ENCODE data around the gene OR5A1. TPM values are rescaled to one million over a fixed set of nuclear protein-coding genes. Genes with fewer than 3 reads are reported as not detected.

OR5A1 gene
- total and polyA plus RNA-seq, 2 donors (not counting 3 experiments of a cell fraction or from before 2014, with no cell fraction given): not detected

GRCh38 chr11:59480359-59480758, 44.1 kb downstream of the OR5A1 start:
- no peak for TF ChIP-seq POLR2A (IDR thresholded peaks at IDR 0.05; ENCODE audit: low read depth, low read length)
- TF ChIP-seq POLR2AphosphoS5 (IDR thresholded peaks at IDR 0.05; ENCODE audit: insufficient read depth, low read depth, low read length): no peak
- TF ChIP-seq GATA2 (IDR thresholded peaks at IDR 0.05; ENCODE audit: insufficient read depth, insufficient read length, low read depth, low read length): no peak
- H3K27me3 ChIP-seq (ENCODE audit: control insufficient read depth in 2 of 2, insufficient read depth in 2 of 2, low read length in 2 of 2): no peaks in the 10 kb centered on the region
- CTCF ChIA-PET: no interaction called here
- H3K36me3 ChIP-seq (ENCODE audit: control insufficient read depth in 2 of 2, extremely low read depth in 1 of 2, insufficient read depth in 2 of 2, low read length in 2 of 2): no peaks in the 10 kb centered on the region
- H3K9ac ChIP-seq (replicated peaks; ENCODE audit: extremely low read depth, insufficient read depth, low read length): no peak overlapping the region
- H3K4me1 ChIP-seq (ENCODE audit: control insufficient read depth, extremely low read depth, insufficient read depth, low read length): no peaks in the 10 kb centered on the region
- no peak for FAIRE-seq
- H3K79me2 ChIP-seq (ENCODE audit: control insufficient read depth, insufficient read depth, low read length): no peaks in the 10 kb centered on the region
- DNase-seq (ENCODE audit: low read depth, low spot score): no peak
- dilution Hi-C loops (cut with MboI; ENCODE audit: extremely low pct_ligation_motif_present, low sequenced_read_pairs) (no loop called here), intact Hi-C loops (cut with micrococcal nuclease) (no loop called here)
- H3K4me2 ChIP-seq (ENCODE audit: insufficient read depth, low read length): no peak overlapping the region
- BruUV-seq (replicated peaks): no TSS peak
- POLR2A ChIA-PET: no interaction called here
- no peak overlapping the region for H2AFZ ChIP-seq (ENCODE audit: low read depth, low read length)
- no peaks in the 10 kb centered on the region for H3K9me1 ChIP-seq (replicated peaks; ENCODE audit: control insufficient read depth, extremely low read depth, insufficient read depth, low read length)
- no peaks in the 10 kb centered on the region for H4K20me1 ChIP-seq (replicated peaks; ENCODE audit: control insufficient read depth, extremely low read depth, insufficient read depth, low read length)
- H3K27ac ChIP-seq (ENCODE audit: insufficient read depth, low read depth, low read length): no peak overlapping the region
- H3K9me3 ChIP-seq (replicated peaks; ENCODE audit: control insufficient read depth, insufficient read depth, low read length): no peaks in the 10 kb centered on the region
- no peak overlapping the region for H3K4me3 ChIP-seq (replicated peaks in 1 of 3; ENCODE audit: insufficient read depth in 1 of 3, low read depth in 1 of 3, low read length in 3 of 3)

Other genes starting within 250 kb of the OR5A1 start
- not detected in 2 replicates for gene MPEG1, start 223.5 kb upstream of the OR5A1 start, total RNA-seq
- not detected in 2 replicates for gene MPEG1, start 223.5 kb upstream of the OR5A1 start, polyA plus RNA-seq
- gene OR5AN1, start 77.6 kb upstream of the OR5A1 start, total RNA-seq: not detected in 2 replicates
- gene OR5AN1, start 77.6 kb upstream of the OR5A1 start, polyA plus RNA-seq: not detected in 2 replicates
- not detected in 2 replicates for gene OR5A2, start 10.1 kb upstream of the OR5A1 start, total RNA-seq
- gene OR5A2, start 10.1 kb upstream of the OR5A1 start, polyA plus RNA-seq: not detected in 2 replicates
- not detected in 2 replicates for gene OR4D6, start 20.5 kb downstream of the OR5A1 start, total RNA-seq
- gene OR4D6, start 20.5 kb downstream of the OR5A1 start, polyA plus RNA-seq: not detected in 2 replicates
- not detected in 2 replicates for gene OR4D10, start 36.8 kb downstream of the OR5A1 start, total RNA-seq
- gene OR4D10, start 36.8 kb downstream of the OR5A1 start, polyA plus RNA-seq: not detected in 2 replicates
- not detected in 2 replicates for gene OR4D11, start 67.1 kb downstream of the OR5A1 start, total RNA-seq
- not detected in 2 replicates for gene OR4D11, start 67.1 kb downstream of the OR5A1 start, polyA plus RNA-seq
- gene OR4D9, start 75.1 kb downstream of the OR5A1 start, total RNA-seq: not detected in 2 replicates
- gene OR4D9, start 75.1 kb downstream of the OR5A1 start, polyA plus RNA-seq: not detected in 2 replicates
- 37.5 and 37.9 TPM in 2 replicates for gene OSBP, start 179.3 kb downstream of the OR5A1 start, total RNA-seq
- gene OSBP, start 179.3 kb downstream of the OR5A1 start, polyA plus RNA-seq: 10.9 and 14.2 TPM in 2 replicates
- 33.1 and 38.8 TPM in 2 replicates for gene PATL1, start 232.6 kb downstream of the OR5A1 start, total RNA-seq
- gene PATL1, start 232.6 kb downstream of the OR5A1 start, polyA plus RNA-seq: 33.7 TPM in 2 replicates

Data from endothelial cell of umbilical vein (primary cell).